Muscle of leg (tissue), 11 donors: Measurements from ENCODE around the gene MTHFD2. TPM values are rescaled to one million over a fixed set of nuclear protein-coding genes. Genes with fewer than 3 reads are reported as not detected.
"Not testable (repeated sequence)": the region's sequence is repeated elsewhere in the genome, so short reads cannot be mapped to it uniquely, and the experiment has no call there.

Experiments used
- DNase-seq: peaks from one replicate; pipeline ENCODE4 v3.0.0; 2013
- H3K27ac ChIP-seq: one replicate; pipeline ENCODE4 v1.5.1; 2013; ENCODE audit warnings: mild to moderate bottlenecking, low read length, control low read depth
- H3K27me3 ChIP-seq: one replicate; pipeline ENCODE4 v1.6.1; 2013; ENCODE audit warnings: low read length; ENCODE audit not compliant: control insufficient read depth, insufficient read depth
- H3K36me3 ChIP-seq: one replicate; pipeline ENCODE4 v1.6.1; 2013; ENCODE audit warnings: low read length; ENCODE audit not compliant: control insufficient read depth, insufficient read depth
- H3K4me1 ChIP-seq: one replicate; pipeline ENCODE4 v1.6.1; 2013; ENCODE audit warnings: low read length; ENCODE audit not compliant: control insufficient read depth, insufficient read depth
- H3K4me3 ChIP-seq: one replicate; pipeline ENCODE4 v1.5.1; 2013; ENCODE audit warnings: low read length, control low read depth
- H3K9me3 ChIP-seq: replicated peaks from 2 replicates; pipeline ENCODE4 v1.6.1; 2013; ENCODE audit warnings: low read depth, low read length; ENCODE audit not compliant: control insufficient read depth
- WGBS: methylation state at CpG from one replicate; pipeline ENCODE4 v1.1.5; 2013; ENCODE audit warnings: missing lambda C conversion rate; ENCODE audit not compliant: insufficient coverage; 5-methylcytosine and 5-hydroxymethylcytosine counted together
- polyA plus RNA-seq, 8 donors: library from polyadenylated mRNA; unstranded; fragments of 120-200 nt; gene quantifications; one replicate each; pipeline versions ENCODE4 v1.2.1 to v1.2.3, GENCODE V29; 2013; ENCODE audit warnings: inconsistent platforms in 1 of 8, low replicate concordance in 1 of 8; ENCODE audit not compliant: insufficient read length in 8 of 8, insufficient read depth in 1 of 8
- total RNA-seq: library from RNA; stranded (reverse); fragments of 120-200 nt; gene quantifications from one replicate; pipeline ENCODE4 v1.2.4, GENCODE V29; 2013

The MTHFD2 gene
- total and polyA plus RNA-seq, 9 donors = 25.6 to 42.6 (median 31.7) TPM

DNA sequence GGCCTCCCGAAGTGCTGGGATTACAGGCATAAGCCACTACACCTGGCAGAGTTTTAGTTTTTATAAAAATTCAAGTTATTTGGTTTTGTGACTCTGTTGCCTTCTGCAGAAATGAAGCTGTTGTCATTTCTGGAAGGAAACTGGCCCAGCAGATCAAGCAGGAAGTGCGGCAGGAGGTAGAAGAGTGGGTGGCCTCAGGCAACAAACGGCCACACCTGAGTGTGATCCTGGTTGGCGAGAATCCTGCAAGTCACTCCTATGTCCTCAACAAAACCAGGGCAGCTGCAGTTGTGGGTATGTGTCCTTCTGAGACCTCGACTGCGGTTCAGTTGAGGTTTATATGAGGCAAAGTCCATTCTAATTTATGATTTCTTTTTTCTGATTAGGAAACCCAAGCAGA lies 7.2 kb downstream of the MTHFD2 start:
- no peak overlapping the region for H3K4me3 ChIP-seq
- H3K27me3 ChIP-seq = no peaks in the 10 kb centered on the region
- peaks cover 22% of the 10 kb centered on the region for H3K36me3 ChIP-seq
- peaks cover 3% of the 10 kb centered on the region for H3K4me1 ChIP-seq
- DNase-seq = no peak
- H3K27ac ChIP-seq = no peak overlapping the region
- H3K9me3 ChIP-seq = no peaks in the 10 kb centered on the region
- no CpG with 5 or more reads among the region's 6 CpGs for WGBS

DNA sequence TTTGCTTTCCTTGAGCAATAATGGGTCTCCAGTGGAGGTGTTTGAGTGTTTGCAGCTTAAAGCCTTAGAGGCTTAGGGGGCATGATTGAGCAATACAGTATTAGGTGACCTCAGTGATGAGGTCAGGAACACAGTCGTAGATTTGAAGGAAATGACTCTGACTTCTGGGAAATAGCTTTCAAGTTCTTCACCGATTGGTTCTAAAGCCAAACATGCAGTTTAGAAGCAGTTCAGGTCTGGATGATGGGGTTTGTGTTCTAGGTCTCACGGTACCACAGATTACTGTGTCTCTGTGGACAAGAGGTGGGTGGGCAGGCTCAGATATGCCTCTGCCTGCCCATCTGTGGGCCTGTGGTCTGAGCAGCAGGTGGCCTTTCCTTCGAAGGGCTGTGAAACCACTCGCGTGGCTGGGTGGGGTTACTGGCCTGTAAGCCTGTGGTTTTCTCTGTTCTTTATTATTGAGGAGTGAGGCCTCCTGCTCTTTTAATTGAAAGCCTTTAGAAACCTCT lies 7.8 kb downstream of the MTHFD2 start:
- Histone ChIP-seq H3K4me1 (peaks cover 3% of the 10 kb centered on the region), H3K27ac (no peak overlapping the region)

DNA sequence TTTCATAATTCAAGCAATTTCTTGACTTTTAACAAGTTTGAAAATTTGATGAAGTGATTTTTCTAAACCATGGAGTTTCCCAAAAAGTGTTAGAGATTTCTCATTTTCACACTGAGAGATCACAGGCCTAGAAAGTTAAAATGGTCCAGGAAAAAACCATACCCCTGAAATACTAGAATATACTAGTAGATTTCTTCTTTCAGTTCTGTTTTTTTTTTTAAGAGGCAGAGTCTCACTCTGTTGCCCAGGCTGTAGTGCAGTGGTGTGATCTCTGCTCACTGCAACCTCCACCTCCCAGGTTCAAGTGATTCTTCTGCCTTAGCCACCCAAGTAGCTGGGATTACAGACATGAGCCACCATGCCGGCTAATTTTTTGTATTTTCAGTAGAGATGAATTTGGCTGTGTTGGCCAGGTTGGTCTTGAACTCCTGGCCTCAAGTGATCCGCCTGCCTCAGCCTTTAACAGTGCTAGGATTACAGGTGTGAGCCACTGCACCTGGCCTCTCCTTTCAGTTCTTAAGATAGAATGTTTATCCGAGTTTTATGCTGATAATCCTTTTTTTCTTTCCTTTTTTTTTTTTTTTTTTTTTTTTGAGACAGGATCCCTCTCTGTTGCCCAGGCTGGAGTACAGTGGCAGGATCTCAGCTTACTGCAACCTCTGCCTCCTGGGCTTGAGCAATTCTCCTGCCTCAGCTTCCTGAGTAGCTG lies 14.4 kb downstream of the MTHFD2 start:
- no peaks in the 10 kb centered on the region for H3K9me3 ChIP-seq
- no peak for DNase-seq
- H3K27me3 ChIP-seq = no peaks in the 10 kb centered on the region
- no peak overlapping the region for H3K27ac ChIP-seq
- peaks cover 27% of the 10 kb centered on the region for H3K36me3 ChIP-seq
- no peak overlapping the region for H3K4me3 ChIP-seq
- H3K4me1 ChIP-seq = no peaks in the 10 kb centered on the region
- WGBS = no CpG with 5 or more reads among the region's 3 CpGs

More for the DNA sequence above, 7.8 kb downstream of the MTHFD2 start:
- Histone ChIP-seq H3K36me3 (peaks cover 26% of the 10 kb centered on the region), H3K9me3 (no peaks in the 10 kb centered on the region), H3K27me3 (no peaks in the 10 kb centered on the region), H3K4me3 (no peak overlapping the region)
- DNase-seq = no peak
- 50% methylated on average over 3 of the region's 6 CpGs for WGBS

DNA sequence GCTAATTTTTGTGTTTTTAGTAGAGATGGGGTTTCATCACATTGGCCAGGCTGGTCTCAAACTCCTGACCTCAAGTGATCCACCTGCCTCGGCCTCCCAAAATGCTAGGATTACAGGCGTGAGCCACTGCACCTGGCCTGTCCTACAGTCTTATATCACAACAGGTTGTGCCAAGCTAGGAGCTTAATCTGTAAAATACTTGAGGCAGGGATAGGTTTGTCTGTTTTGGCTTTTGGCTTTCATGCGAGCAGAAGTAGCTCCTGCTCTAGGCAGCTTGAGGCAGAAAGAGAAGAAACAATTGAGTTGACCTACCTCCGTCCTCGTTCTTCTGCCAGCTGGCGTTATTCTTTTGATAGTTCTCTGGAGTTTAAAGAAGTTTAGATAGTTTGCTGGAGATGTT lies 17.4 kb downstream of the MTHFD2 start:
- H3K36me3 ChIP-seq = peaks cover 17% of the 10 kb centered on the region
- H3K9me3 ChIP-seq, H3K27me3 ChIP-seq, H3K27ac ChIP-seq, H3K4me3 ChIP-seq, H3K4me1 ChIP-seq, DNase-seq: not testable (repeated sequence)
- 65% methylated on average over 3 of the region's 6 CpGs for WGBS

DNA sequence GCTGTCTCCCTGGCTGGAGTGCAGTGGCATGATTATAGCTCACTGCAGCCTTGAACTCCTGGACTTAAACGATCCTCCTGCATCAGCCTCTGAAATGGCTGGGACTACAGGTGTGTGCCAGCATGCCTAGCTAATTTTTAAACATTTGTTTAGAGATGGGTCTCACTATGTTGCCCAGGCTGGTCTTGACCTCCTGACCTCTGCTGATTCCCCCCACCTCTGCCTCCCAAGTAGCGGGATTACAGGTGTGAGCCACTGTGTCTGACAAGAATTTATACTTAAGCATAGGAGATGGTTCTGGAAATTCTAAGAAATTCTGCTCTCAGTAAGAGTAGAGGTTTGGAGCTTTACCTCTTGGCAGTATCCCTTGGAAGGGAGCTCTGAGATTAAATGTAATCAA lies 18.2 kb downstream of the MTHFD2 start:
- no peaks in the 10 kb centered on the region for H3K4me1 ChIP-seq
- H3K27me3 ChIP-seq = no peaks in the 10 kb centered on the region
- 88% methylated on average over 1 of the region's 2 CpGs for WGBS
- DNase-seq = no peak
- H3K9me3 ChIP-seq = no peaks in the 10 kb centered on the region
- H3K4me3 ChIP-seq = no peak overlapping the region
- H3K36me3 ChIP-seq = peaks cover 12% of the 10 kb centered on the region
- no peak overlapping the region for H3K27ac ChIP-seq

DNA sequence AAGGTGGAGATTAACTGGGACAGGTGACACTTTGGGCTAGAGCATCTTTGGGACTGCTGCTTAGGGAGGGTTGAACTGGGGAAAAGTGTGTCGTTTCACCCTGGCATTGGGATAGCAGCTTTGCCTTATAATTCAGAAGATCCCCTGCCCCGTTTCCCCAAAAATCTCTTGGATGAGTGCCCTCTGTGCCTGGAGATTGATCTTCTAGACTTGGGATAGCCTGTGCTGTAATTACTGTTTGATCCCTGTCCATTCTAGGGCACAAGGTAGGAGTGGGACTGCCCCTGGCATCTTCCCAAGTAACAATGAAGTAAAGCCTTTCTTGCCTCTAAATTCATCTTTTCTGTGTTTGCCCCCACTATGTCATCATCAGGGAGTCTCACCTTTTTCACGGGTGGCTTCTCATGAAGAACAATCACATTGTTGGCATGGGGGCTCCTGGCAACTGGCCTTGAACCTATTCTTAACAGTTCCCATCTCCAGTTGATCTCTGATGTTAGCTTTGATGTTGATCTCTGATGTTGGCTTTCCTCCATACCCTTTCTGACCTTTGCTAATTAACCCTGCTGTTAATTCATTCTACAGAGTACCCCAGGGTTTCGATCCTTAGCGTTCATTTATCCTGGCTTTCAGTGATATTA lies 21.6 kb downstream of the MTHFD2 start:
- Histone ChIP-seq H3K27me3 (no peaks in the 10 kb centered on the region), H3K4me1 (peaks cover 2% of the 10 kb centered on the region), H3K27ac (no peak overlapping the region), H3K9me3 (no peaks in the 10 kb centered on the region), H3K4me3 (no peak overlapping the region), H3K36me3 (peaks cover 5% of the 10 kb centered on the region)
- no peak for DNase-seq
- 92% methylated on average over 2 of the region's 5 CpGs for WGBS

DNA sequence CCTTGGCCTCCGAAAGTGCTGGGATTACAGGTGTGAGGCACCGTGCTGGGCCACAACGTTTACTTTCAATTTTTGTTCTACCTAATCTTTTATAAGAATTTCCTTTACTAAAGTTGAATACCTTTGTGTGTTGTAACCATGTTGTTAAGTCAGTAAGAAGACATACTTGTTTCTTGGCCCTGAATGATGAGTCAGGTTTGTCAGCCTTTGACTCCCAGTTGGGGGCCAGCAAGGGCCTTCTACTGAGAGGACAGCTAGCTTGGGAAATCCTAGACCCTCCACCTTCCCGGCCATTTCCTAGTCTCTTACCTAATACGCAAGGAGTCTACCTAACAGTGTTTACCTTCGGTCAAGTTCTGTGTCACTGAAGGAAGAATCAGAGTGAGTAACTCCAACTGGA lies 22.7 kb downstream of the MTHFD2 start:
- Histone ChIP-seq H3K27me3 (no peaks in the 10 kb centered on the region), H3K4me3 (no peak overlapping the region), H3K9me3 (no peaks in the 10 kb centered on the region), H3K36me3 (peaks cover 2% of the 10 kb centered on the region), H3K4me1 (peaks cover 6% of the 10 kb centered on the region), H3K27ac (no peak overlapping the region)
- DNase-seq = no peak
- WGBS = 100% methylated on average over 2 of the region's 6 CpGs

DNA sequence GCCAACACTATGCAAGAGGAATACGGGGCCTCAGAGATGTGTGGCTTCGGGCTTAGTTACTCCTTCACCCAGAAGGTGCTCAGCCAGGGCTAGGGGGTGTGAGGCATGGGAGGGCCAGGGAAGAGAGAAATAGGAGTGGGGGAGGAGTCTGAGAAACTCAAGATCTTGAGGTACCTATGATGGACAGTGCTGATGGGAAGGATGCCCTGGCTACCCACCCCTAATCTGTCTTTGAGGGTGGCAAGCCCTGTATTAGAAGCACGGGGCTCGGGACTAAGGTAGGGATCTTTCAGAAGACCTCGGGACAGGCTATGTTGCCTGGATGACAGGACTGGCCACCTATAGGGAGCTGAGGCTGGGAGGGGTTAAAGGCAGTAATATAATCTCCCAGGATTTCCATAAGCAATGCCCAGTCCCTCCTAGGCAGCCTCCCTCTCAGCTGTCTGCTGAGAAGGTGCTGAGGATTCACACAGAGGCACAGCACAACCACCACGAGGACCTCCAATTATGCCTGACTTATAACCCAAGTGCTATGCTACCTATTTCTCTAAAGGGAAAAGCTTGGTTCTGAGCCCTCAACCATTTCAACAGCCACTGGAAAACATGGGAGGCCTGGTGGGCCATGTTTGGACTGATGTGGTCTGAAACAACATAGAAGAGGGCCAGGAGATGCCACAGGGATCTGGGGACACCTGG lies 23.3 kb downstream of the MTHFD2 start:
- 80% methylated on average over 1 of the region's 6 CpGs for WGBS
- Histone ChIP-seq H3K36me3 (peaks cover 2% of the 10 kb centered on the region), H3K9me3 (no peaks in the 10 kb centered on the region), H3K27ac (no peak overlapping the region), H3K4me1 (peaks cover 12% of the 10 kb centered on the region), H3K27me3 (no peaks in the 10 kb centered on the region), H3K4me3 (no peak overlapping the region)
- DNase-seq = no peak

DNA sequence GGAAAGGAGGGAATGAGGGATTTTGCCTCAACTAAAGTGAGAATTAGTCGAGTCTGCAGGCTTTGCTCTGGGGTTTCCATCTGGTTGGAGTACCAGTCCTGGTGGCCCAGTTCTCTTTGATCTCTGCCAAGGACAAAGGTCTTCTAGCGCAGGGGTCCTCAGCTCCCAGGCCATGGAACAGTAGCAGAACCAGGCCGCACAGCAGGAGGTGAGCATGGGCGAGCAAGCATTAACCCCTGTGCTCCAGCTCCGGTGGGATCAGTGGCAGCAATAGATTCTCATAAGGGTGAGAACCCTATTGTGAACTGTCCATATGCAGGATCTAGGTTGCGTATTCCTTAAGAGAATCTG lies 23.9 kb downstream of the MTHFD2 start:
- 84% methylated on average over 5 of the region's 6 CpGs for WGBS
- no peak for DNase-seq

More for the DNA sequence above, 23.9 kb downstream of the MTHFD2 start:
- Histone ChIP-seq H3K27me3 (no peaks in the 10 kb centered on the region), H3K27ac (no peak overlapping the region), H3K4me3 (no peak overlapping the region), H3K36me3 (peaks cover 2% of the 10 kb centered on the region), H3K4me1 (peaks cover 16% of the 10 kb centered on the region), H3K9me3 (no peaks in the 10 kb centered on the region)
